GM21367 (cell line): ENCODE results near the gene MAPK8IP3.

Experiments used
- ATAC-seq: cut with Tn5 transposase; IDR thresholded peaks from one replicate; pipeline ENCODE4 v1.9.1; 2021; ENCODE audit not compliant: unreplicated experiment

The MAPK8IP3 gene

DNA sequence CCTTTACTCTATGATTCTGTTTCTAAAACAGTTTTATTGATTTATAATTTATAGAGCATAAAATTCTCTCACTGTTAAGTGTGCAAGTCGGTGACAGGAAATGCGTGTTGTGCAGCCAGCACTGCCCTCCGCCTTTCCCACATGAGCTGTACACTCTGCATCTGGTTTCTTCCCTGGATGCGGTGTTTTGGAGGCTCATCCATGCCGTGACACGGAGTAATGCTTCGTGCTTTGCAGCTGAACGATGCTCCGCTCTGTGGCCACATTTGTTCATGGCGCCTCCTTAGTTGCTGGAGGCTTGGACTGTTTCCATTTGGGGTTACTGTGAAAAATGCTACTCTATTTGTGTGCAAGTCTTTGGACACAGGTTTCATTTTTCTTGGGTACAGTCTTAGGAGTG lies 94.7 kb downstream of the MAPK8IP3 start:
- ATAC-seq, result no peak

DNA sequence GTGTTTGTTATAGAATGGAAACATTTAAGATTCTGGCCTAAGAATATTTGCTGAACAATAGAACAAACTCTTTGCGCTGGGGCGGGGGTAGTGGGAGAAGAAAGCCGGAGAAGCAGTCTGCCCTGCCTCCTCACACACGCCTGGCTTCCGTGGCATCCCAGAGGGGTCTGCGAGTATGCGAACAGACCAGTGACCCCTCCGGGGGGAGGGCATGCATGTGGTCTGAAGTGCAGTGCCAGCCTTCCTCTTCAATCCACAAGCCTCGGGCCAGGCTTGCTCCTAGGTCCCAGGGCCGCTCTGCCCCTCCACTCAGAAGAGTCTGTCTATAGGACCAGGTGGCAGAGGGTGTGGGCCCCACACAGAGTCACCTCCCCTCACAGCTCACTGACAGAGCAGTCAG lies 101.6 kb downstream of the MAPK8IP3 start:
- no peak for ATAC-seq

DNA sequence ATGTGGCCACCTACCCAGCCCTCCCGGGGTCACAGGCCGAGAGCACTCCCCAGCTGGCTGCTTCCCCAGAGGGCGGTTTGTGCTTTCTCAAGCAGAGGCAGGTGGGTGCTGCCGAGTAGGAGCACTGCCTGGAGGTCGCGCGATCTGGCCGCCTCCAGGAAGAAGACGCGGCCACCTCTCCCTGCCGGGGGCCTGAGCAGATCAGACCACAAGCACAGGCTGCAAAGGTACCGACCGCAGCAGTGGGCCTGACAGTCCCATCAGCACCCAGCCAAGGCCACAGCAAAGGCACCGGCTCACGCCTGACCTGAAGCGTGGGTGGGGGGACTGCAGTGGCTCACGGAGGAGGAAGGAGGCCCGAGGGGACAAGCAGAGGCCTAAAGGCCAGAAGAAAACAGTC lies 102.7 kb downstream of the MAPK8IP3 start:
- no peak for ATAC-seq

DNA sequence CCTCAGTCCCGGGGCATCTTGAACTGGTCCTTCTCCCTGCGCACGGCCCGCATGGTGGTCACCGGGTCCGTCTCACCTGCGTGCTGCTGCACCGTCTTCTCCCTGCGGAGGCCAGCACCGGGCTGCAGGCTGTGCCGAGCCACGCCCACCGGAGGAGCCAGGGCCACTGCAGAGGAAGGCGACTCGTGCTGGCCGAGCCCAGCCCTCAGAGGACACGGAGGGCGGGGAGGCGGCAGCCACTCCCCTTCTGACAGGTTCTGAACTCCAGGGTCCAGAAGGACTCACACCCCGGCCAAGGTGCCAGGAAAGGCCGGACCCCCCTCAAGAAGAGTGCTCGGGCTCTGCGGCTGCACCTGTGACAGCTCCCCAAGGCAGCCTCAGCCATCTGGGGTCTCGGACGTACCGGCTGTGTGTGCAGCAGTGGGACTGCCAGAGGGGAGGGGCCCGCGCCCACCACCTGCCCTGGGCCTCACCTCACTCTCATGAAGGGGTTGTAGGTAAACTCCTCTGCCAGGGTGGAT lies 103.3 kb downstream of the MAPK8IP3 start:
- ATAC-seq, result no peak

DNA sequence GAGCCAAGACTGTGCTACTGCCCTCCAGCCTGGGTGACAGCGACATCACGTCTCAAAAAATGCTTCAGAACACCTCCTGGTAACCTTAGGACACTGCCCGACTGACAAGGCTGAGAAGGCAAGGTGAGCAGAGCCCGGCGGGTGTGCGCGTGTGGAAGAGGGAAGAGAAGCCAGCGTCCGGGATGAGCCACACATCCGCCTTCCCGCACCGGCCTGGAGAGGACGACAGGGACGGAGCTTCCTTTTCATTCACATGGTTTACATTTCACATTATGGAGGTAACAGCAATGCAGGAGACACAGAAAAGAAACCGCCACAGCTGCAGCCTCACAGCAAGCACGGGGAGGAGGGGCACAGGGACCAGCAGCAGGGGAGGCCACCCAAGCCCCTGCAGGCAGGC lies 104.1 kb downstream of the MAPK8IP3 start:
- ATAC-seq, result no peak

DNA sequence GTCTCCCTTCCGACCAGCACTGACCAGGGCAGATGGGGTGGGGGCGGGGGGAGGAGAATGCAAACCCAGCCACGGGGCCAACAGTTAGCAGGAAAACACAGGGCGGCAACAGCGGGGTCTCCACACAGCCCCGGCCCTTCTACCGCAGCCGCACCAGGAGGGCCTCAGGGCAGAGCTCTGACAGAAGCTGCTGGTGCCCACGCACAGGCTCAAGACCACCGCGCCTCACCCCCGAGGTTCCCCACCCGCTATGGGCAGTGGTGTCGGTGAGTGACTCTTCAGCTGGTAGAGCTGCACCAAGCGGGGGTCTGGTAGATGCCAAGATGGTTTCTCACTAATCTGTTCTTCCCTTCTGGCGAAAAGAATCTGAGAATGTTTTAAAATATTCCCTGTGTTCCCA lies 104.5 kb downstream of the MAPK8IP3 start:
- ATAC-seq, result no peak

DNA sequence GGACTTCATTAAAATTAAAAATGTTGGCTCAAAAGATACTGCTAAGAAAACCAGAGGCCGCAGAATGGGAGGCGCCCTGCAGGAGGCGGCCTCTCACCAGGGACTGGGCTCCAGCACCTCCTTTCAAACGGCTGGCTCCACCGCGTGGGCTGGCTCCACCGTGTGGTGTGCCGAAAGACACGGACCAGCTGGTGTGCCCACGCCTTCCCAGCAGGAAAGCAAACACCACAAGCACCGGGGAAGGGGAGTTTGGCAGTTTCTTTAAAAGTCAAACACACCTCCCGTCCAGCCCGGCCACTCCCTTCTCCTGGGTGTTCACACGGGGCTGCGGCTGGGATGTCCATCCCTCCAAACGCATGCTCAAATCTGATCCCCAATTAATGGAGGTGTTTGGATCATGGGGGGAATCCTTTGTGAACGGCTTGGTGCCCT lies 106.8 kb downstream of the MAPK8IP3 start:
- ATAC-seq, result no peak

DNA sequence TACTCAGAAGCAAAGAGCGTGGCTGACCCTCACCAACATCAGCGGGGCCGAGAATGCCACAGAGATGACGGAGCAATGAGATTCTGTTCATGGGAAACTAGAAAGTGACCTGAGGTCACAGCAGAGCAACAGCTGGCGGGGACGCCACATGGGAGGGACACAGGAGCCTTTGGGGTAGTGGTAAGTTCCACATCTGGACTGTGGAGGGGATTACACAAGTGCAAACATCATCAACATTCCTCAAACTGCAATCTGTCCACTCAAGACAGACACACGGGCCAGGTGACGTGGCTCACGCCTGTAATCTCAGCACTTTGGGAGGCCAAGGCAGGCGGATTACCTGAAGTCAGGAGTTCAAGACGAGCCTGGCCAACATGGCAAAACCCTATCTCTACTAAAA lies 109.5 kb downstream of the MAPK8IP3 start:
- ATAC-seq, result no peak

DNA sequence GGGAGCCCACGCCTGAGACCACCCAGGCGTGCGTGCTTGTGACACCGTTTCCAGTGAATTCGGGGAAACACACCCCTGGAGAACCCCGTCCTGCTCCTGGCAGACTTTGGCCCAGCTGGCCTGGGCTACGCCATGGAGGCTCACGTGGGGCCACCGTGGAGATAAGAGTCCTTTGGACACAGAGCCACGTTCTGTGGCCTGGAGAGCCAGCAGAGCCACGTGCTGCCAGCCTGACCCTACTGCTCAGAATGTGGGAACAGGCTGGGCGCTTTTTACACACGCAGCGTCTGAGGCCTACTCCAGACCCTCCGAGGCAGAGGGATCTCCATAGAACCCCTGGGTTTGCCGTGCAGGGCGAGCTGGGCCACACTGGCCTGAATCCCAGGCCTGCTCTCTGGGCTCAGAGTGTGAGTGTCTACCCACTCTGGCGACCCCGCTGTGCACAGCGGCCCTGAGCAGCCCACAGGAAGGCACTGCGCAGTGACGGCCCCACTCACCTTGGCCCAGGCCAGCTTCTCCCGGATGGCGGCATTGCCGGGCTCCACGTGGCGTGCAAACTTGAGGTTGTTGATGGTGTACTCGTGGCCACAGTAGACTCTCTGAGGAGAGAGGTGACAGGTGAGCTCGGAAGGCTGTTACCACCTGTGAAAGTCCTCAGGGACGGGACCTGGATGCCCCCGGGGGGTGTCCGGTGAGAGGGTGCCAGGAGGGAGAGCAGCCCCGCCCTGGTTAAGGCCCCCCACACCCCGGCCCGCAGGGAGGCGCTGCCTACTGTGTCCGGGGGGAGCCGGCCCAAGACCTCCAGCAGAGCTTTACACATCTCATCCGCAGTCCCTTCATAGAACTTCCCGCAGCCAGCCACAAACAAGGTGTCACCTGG lies 110.6 kb downstream of the MAPK8IP3 start:
- ATAC-seq, result no peak

DNA sequence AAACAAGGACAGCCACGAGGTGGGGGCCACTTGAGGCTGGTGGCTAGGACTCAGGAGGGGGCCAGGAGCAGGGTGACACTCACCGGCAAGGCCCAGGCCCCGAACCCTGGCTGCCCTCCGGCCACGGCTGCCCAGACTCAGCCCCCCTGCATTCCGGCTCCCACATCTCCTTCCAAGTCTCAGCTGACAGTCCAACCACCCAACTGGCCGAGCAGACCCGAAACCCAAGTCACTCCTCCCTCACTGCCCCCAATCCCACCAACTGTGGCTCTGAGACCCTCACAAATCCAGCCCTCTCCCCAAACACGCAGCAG lies 111.2 kb downstream of the MAPK8IP3 start:
- no peak for ATAC-seq

DNA sequence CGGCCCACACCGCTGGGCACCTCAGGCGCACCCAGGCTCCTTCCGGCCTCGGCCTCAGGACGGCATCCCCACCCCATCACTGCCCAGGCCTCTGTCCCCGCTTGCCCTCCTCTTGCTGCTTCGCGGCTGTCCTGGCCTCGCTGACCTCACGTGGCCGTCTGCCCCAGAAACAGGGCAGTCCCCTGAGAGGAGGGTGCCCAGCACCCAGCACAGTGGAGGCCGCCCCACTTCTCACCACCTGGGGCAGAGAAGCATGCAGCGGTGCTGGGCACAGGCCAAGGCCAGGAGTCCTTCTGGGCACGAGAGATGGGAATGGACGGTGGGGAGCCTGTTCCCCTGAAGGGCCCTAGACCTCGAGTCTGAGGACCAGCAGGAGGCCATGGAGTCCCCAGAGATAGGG lies 111.7 kb downstream of the MAPK8IP3 start:
- no peak for ATAC-seq

DNA sequence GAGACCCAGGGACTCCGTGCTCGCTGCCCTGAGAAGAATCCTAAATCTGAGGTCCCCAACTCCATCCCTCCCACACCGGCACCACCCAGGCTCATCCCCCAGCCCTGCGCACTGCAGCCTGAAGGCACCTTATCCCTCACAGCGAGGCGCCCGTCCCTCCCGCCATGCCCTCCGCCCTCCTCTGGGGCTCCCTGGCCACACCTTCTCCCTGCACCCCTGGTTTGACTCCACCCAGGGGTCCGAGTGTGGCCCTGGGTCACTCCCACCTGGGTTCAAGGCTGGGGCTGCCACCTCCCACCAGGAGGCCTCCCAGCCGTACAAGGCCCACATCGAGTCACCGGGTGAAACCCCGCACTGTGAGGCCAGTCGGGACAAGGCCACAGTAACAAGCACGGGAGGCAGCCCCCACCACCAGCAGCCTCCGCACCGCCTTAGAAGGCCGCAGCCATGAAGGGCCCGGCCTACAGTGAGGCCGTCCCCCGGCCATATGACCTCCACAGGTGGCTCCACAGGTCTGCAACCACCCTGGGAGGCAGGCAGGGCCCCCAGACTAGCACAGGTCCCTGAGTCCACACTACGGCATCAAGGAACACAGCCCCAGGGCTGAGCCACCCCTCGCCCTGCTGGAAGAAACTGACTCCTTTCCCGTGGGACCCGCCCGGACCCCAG lies 112.3 kb downstream of the MAPK8IP3 start:
- no peak for ATAC-seq

DNA sequence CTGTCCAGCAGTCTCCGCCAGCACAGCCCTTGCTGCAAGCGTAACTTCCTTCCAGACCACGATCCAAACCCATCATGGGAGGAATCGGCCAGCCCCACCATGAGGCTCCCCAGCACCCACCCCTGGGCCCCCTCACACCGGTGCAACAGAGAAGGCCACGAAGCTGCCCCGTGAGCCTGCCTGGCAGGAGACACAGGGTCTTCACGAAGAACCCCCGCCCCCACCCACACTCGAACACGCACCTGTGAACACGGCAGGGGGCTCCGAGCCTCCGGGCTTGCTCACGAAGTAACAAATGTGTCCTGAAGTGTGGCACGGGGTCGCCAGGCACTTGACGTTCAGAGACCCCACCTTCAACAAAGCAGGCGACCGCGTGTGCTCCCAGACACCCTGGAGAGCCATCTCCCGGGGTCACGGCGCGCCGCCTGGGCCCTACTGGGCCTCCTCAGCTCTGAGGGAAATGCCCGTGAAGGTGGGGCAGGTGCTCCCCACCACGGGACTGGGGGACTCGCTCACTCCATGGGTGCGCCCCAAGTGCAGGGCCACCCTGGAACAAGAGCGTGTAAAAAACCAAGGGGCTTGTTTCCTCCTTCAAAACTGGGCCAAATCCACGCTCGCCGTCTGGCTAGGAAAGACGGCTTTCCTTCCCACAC lies 113.0 kb downstream of the MAPK8IP3 start:
- no peak for ATAC-seq

DNA sequence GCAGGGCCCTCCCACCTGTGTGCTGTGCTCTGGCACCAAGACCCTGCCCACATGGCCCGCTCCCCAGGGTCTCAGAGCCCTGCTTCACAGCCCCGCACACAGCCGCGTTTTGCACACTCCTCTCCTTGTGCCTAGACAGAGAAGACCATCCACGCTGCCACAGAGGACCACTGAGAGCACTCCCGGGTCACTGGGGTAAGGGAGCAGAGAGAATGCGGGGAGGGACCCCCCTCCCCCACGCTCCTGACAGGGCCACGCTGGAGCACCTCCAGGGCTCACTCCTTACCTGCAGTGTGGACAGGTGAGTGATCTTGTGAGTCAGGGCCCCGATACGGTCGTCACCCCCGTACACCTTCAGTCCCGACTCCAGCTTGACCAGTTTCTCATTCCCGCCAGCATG lies 113.6 kb downstream of the MAPK8IP3 start:
- ATAC-seq, result no peak
